GM19324 (cell line): Measurements from ENCODE around the gene CHST3.
"Not testable (repeated sequence)": the region's sequence is repeated elsewhere in the genome, so short reads cannot be mapped to it uniquely, and the experiment has no call there.

ENCODE experiments used
- ATAC-seq: cut with Tn5 transposase; IDR thresholded peaks from one replicate; pipeline ENCODE4 v1.9.1; 2021; ENCODE audit warnings: mild to moderate bottlenecking, moderate library complexity; ENCODE audit not compliant: unreplicated experiment, low FRiP score

Gene CHST3

GRCh38 chr10:71984809-71985388, 20.7 kb downstream of the CHST3 start:
- no peak for ATAC-seq

DNA sequence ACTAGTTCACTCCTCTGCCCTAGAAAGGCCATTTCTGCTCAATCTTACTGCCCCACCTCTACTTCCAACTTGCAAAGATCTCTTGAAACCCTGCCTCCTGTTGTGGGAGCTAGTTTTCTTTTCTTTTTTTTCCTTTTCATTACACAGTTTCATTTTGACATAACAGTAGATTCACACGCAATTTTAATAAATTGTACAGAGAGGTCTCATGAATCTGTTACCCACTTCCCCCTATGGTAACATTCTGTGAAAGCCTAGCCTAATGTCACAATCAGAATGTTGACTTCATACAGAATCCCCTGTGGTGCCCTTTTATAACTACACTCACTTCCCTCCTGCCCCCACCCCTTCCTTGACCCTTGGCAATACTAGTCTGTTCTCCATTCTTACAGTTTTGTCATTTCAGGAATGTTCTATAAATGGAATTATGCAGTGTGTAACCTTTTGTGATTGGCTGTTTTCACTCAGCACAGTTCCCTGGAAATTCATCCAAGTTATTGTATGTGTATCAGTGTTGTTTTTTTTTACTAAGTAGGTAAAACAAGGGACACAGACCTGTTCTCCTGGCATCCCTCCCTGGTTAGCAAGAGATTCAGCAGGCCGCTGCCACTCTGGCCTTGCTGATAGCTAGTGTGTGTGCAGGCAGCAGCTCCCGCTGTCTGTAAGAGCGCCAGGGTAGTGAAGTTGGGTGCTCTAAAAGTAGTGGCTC, 21.5 kb downstream of the CHST3 start:
- no peak for ATAC-seq

DNA sequence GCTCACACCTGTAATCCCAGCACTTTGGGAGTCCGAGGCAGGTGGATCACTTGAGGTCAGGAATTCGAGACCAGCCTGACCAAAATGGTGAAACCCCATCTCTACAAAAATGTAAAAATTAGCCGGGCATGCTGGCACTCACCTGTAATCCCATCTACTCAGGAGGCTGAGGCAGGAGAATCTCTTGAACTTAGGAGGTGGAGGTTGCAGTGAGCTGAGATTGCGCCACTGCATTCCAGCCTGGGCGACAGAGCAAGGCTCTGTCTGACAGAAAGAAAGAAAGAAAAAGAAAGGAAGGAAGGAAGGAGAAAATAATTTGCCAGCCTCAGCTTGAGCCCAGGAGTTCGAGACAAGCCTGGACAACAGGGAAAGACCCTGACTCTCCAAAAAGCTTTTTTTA, 24.7 kb downstream of the CHST3 start:
- not testable (repeated sequence) for ATAC-seq

DNA sequence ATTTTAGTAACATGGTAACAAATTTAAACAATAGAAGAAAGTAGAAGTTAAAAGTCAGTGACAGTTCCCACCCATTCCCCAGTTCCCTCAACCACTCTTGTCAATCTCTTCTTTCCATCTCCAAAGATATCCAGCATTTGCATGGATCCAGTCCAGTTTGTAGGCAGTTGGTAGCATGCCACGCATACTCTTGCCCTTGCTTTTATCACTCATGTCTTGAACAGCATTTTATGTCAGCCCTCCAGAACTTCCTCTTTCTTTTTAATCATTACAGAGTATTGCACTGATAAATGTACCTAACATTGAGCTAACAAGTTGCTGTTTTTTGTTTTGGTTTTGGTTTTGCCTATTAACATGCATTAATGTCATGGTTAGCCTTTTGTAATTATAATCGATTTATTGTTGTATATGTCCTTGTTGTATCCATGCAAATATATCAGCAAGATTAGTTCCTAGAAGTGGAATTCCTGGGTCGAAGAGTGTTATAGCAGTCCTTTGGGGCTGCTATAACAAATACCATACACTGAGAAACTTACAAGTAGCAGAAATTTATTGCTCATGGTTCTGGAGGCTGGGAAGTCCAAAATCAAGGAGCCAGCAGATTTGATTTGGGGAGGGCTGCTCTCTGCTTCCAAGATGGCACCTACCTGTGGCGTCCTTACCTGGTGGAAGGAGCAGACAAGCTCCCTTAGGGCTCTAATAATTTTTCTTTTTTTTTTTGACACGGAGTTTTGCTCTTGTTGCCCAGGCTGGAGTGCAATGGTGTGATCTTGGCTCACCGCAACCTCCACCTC, 25.7 kb downstream of the CHST3 start:
- no peak for ATAC-seq

GRCh38 chr10:71990706-71991269, 26.6 kb downstream of the CHST3 start:
- ATAC-seq: no peak

- no peak for ATAC-seq
These were observed 31.3 kb downstream of the CHST3 start for GRCh38 chr10:71995449-71995848.

DNA sequence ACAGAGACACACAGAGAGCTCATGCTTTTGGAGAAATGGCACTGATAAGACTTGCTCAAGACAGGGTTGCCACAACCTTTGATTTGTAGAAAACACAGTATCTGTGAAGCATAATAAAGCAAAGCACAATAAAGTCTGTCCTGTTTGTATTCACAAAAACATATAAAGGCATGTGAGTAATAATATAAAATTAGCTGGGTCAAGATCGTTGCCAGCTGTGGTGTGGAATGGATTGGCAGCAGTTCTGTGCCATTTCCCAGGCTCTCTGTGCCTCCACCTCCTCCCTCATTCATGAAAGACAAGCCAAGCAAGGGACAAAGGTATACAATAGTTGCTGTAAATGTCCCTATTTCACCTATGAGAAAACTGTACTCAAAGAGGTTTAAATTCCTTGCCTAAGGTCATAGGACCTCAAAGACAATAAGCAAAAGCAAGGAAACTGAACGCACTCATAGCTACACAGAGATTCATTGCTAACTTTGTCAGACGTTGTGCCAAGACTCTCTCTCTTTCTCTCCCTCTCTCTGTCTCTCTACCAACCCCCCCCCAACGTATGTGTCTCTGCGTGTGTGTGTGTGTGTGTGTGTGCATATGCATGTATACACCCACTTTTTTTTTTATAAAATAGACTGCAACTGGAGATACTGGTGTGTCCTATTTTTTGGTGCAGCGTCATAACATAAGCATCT, 31.8 kb downstream of the CHST3 start:
- ATAC-seq: no peak

DNA sequence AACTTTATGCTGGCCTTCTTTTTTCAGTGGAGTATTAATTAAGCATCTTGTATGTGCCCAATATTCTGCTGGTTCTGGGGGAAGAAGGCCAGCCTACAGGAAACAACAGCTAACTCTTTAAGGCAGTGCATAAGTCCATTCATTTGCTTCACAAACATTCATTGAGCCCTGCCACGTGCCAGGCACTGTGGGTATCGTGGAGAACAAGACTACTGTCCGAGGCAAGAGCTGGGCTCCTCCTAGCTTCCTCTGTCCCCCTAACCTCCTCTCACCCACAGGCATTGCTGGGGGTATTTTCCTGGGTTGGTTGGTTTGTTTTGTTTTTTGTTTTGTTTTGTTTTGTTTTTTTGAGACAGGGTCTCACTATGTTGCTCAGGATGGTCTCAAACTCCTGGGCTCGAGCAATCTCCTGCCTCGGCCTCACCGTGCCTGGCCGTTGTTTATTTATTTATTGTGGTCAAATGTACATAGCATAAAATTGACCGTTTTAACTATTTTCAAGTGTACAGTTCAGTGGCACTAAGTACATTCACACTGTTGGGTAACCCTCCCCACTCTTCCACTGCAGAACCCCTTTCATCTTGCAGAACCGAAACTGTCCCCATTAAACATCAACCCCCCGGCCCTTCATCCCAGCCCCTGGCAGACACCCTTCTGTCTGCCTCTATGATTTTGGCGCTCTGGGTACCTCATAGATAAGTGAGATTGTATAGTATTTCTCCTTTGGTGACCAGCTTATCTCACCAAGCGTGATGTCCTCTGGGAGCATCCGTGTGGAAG, 32.6 kb downstream of the CHST3 start:
- ATAC-seq: no peak

DNA sequence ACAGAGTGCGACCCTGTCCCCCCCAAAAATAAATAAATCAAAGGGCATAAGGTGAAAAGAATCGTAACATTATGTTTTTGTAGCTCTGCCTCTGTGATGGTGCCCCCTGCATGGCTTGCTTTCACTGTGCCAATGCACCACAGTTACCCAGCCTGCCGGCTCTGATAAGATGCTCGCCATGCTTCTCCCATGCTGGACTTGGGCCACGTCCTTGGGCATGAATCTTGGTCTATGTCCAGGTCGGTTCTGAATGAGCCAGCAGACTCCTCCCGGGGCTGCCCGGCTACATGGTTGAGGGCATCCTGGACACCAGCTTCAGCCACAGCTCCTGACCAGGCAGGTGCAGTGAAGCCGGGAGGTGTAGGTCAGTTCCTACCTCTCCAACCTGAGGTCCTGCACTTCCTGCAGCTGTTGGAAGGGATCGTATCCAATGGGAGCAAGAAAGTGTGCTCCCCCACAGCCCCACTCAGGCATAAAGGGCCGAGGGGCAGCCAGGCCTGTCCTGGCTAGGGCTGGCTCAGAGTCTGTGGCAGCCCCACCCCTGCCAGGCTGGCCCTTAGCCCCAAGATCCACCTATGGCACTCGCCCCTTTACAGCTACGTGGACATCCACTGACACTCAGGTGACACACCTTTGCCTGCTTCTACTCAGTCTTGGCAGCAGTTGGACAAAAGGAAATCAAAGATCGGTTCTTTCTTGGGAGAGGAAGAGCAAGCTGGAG, 34.1 kb downstream of the CHST3 start:
- no peak for ATAC-seq

- no peak for ATAC-seq
These were observed 34.6 kb downstream of the CHST3 start for GRCh38 chr10:71998840-71999194.

DNA sequence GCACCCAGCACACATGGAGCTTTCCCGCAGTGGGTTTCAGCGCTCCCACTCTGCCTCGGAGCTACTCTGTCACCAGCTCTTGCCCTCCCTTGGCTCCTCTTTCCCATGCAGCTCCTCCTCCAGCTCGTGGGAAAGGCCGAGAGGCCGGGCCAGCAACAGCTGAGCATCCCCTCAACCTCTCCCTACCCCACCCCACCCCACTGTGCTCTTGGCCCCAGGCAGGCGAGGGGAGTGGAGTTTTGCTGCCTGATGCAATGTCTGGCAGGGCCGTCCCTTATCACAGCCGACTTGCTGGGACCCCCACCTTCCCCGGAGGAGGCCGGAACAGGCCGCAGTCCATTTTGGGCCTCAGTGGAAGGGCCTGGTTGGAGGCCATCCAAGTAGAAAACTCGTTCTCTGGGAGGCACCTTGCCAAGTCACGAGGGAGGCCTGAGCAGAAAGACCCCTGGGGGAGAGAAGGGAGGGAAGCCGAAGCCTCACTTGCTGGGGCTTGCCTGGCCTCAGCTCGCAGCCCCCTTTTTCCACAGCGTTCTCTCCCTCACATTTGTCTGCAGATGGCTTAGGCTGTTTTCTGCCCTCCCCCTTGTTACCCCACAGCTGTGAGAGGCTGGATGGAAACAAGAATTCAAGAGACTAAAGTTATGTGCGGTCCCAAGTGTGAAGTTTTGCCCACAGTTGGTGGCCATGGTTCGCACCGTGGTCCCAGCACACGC, 35.3 kb downstream of the CHST3 start:
- no peak for ATAC-seq

- ATAC-seq: no peak
These were observed 36.2 kb downstream of the CHST3 start for GRCh38 chr10:72000073-72001032.

DNA sequence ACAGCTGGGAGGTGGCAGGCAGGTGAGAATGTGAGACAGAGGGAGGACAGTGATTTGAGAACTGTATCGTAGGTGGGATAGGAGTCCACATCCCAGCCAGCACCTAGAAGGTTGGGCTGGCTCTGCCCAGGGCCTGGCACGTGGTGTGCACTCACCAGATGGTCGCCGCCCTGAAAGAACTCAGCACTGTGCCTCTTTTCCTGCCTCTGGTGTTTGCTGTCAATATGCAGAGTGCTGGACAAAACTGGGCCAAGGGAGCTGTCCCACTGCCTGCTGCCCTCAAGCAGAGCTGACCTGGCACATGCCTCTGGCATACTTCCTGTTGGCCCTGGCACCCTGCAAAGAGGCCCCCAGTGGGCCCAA, 36.8 kb downstream of the CHST3 start:
- no peak for ATAC-seq

- ATAC-seq: no peak
These were observed 38.4 kb downstream of the CHST3 start for GRCh38 chr10:72002354-72003295.

GRCh38 chr10:72006026-72006425, 41.8 kb downstream of the CHST3 start:
- ATAC-seq: no peak

- ATAC-seq: no peak
These were observed 43.2 kb downstream of the CHST3 start for GRCh38 chr10:72007246-72007892.
